Mucosa of gallbladder (tissue), 1 donor: ENCODE results near the gene ZFAND6. TPM values are rescaled to one million over a fixed set of nuclear protein-coding genes. Genes with fewer than 3 reads are reported as not detected.

ENCODE experiments used
- total RNA-seq: library from RNA; stranded (reverse); gene quantifications from one replicate; pipeline ENCODE4 v1.2.1, GENCODE V29; 2021
- donor health status: DM: no; HTN: no; CAD: no.

The ZFAND6 gene
- total RNA-seq, 1 donor from 2014 or later, result 64.5 TPM

Other genes with a start within 250 kb of the ZFAND6 start
- gene MTHFS, start 162.7 kb upstream of the ZFAND6 start, total RNA-seq, result 45.8 TPM
- gene BCL2A1, start 88.5 kb upstream of the ZFAND6 start, total RNA-seq, result 1.9 TPM
- gene FAH, start 93.3 kb downstream of the ZFAND6 start, total RNA-seq, result 35.6 TPM
- 0.09 TPM for gene CTXND1, start 192.5 kb downstream of the ZFAND6 start, total RNA-seq